Measurements from ENCODE around the gene ZNF148.
"Not testable (repeated sequence)": the region's sequence is repeated elsewhere in the genome, so short reads cannot be mapped to it uniquely, and the experiment has no call there.

ZNF148 gene

GRCh38 chr3:125367403-125368230 lies 7.5 kb downstream of the ZNF148 start:
- no peak for ATAC-seq

- ATAC-seq = no peak
Measured at GRCh38 chr3:125366132-125366531, 9.0 kb downstream of the ZNF148 start.

- ATAC-seq = no peak
Measured at GRCh38 chr3:125359700-125360099, 15.4 kb downstream of the ZNF148 start.

- no peak for ATAC-seq
Measured at GRCh38 chr3:125358923-125359322, 16.2 kb downstream of the ZNF148 start.

GRCh38 chr3:125357837-125358236 lies 17.3 kb downstream of the ZNF148 start:
- no peak for ATAC-seq

- ATAC-seq = peak; percentile 96 to 97
Measured at GRCh38 chr3:125357032-125357658, 18.0 kb downstream of the ZNF148 start.

GRCh38 chr3:125356140-125357026 lies 18.7 kb downstream of the ZNF148 start:
- ATAC-seq = no peak

GRCh38 chr3:125353659-125354058 lies 21.5 kb downstream of the ZNF148 start:
- no peak for ATAC-seq

GRCh38 chr3:125353128-125353527 lies 22.0 kb downstream of the ZNF148 start:
- no peak for ATAC-seq

- ATAC-seq = peak in 1 of 2 donors; percentile 81
Measured at GRCh38 chr3:125351814-125352456, 23.2 kb downstream of the ZNF148 start.

- ATAC-seq = no peak
Measured at GRCh38 chr3:125351152-125351551, 24.0 kb downstream of the ZNF148 start.

GRCh38 chr3:125350597-125350996 lies 24.5 kb downstream of the ZNF148 start:
- no peak for ATAC-seq

GRCh38 chr3:125349556-125350165 lies 25.5 kb downstream of the ZNF148 start:
- no peak for ATAC-seq

GRCh38 chr3:125349055-125349454 lies 26.1 kb downstream of the ZNF148 start:
- ATAC-seq = no peak

- ATAC-seq = not testable (repeated sequence)
Measured at GRCh38 chr3:125343367-125343766, 31.8 kb downstream of the ZNF148 start.

- ATAC-seq = no peak
Measured at GRCh38 chr3:125340121-125340520, 35.0 kb downstream of the ZNF148 start.

GRCh38 chr3:125337506-125337905 lies 37.6 kb downstream of the ZNF148 start:
- ATAC-seq = peak; percentile 60 to 84

- ATAC-seq = no peak
Measured at GRCh38 chr3:125334675-125335560, 40.2 kb downstream of the ZNF148 start.

- no peak for ATAC-seq
Measured at GRCh38 chr3:125332504-125332903, 42.6 kb downstream of the ZNF148 start.

GRCh38 chr3:125331243-125331642 lies 43.9 kb downstream of the ZNF148 start:
- peak in 1 of 2 donors; percentile 62 for ATAC-seq

- ATAC-seq = no peak
Measured at GRCh38 chr3:125326957-125327356, 48.2 kb downstream of the ZNF148 start.
